ENCODE results near the gene PPFIA1. TPM values are rescaled to one million over a fixed set of nuclear protein-coding genes. Genes with fewer than 3 reads are reported as not detected.

The PPFIA1 gene
- total RNA-seq, 2 donors from 2014 or later = 46.9 to 47.5 TPM

DNA sequence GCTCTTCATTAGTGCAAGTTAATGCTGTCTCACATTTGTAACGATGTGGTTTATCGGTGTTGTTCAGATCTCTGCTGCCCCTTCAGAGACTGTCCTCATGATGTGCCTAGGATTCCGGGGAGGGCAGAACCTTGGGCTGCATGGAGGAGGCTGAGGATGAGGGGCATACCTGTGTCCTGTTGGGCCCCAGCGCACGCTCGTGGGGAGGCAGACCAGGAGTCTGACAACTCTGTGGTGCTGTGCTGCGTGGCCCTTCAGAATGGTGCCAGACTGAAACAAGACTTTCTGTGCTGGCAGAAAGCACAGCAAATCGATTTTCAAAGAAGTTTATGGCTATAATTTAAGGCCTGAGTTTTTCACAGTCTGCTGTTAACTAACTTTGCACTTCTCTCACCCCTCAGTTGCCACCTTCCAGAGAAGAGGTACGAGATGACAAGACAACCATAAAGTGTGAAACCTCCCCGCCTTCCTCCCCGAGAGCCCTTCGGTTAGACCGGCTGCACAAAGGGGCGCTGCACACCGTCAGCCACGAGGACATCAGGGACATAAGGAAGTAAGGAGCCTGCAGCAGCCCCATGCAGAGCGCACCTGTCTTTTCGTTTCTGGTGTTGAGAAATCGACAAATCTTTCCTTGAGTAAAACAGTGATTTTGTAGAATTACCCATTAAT lies 83.5 kb downstream of the PPFIA1 start:
- Histone ChIP-seq H3K9ac (ENCODE audit: low read depth in 2 of 2, low read length in 2 of 2) (no peak overlapping the region), H3K27me3 (no peaks in the 10 kb centered on the region), H3K9me3 (no peaks in the 10 kb centered on the region), H3K27ac (no peak overlapping the region), H3K4me3 (no peak overlapping the region), H3K4me1 (no peaks in the 10 kb centered on the region), H3K36me3 (peaks cover 17% of the 10 kb centered on the region)
- TF ChIP-seq CTCF (IDR thresholded peaks at IDR 0.05) = no peak
- DNase-seq = no peak
- intact Hi-C loops (cut with DNase I) = no loop called here

DNA sequence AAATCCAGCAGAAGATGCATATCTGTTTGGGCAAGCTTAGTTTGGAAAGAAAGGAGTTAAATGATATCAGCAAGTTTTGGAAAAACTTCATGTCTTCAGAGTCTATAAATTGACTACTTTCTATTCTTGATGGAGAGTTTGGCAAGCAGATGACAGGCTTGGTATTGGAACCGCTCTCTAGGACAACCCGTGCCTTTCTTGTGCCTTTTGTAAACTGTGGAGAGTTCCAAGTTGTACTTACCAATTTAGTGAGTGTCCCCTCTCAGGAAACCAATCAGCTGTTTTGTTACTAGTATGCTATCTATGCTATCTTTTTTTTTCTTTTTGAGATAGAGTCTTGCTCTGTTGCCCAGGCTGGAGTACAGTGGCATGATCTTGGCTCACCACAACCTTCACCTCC lies 84.1 kb downstream of the PPFIA1 start:
- intact Hi-C loops (cut with DNase I) = no loop called here
- TF ChIP-seq CTCF (IDR thresholded peaks at IDR 0.05) = no peak
- Histone ChIP-seq H3K4me1 (no peaks in the 10 kb centered on the region), H3K9ac (ENCODE audit: low read depth in 2 of 2, low read length in 2 of 2) (no peak overlapping the region), H3K36me3 (peaks cover 17% of the 10 kb centered on the region), H3K4me3 (no peak overlapping the region), H3K27ac (no peak overlapping the region), H3K27me3 (no peaks in the 10 kb centered on the region), H3K9me3 (no peaks in the 10 kb centered on the region)
- no peak for DNase-seq

DNA sequence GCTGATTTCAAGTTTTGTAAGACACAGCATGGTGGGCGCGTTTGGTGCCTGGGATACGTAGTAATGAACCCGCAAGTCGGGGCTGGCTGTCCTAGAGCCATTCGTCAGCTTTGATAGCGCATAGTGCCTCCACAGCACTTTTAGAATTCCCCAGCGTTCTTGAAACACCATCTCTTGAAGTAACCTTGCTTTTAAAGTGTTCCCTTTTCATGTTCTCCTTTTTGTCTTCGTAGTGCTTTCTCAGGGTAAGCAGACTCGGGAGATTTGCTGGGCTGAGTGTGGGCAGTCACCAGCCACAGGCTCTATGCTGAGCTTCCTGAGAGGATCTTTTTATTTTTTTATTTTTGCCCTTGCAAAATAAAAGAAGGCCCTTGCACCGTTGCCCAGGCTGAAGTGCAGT lies 88.3 kb downstream of the PPFIA1 start:
- no peak for TF ChIP-seq CTCF (IDR thresholded peaks at IDR 0.05)
- Histone ChIP-seq H3K27ac (no peak overlapping the region), H3K9ac (ENCODE audit: low read depth in 2 of 2, low read length in 2 of 2) (no peak overlapping the region), H3K4me3 (no peak overlapping the region), H3K4me1 (no peaks in the 10 kb centered on the region), H3K9me3 (no peaks in the 10 kb centered on the region), H3K27me3 (no peaks in the 10 kb centered on the region), H3K36me3 (peaks cover 31% of the 10 kb centered on the region)
- no peak for DNase-seq
- intact Hi-C loops (cut with DNase I) = no loop called here

- intact Hi-C loops (cut with DNase I) = no loop called here
- no peak overlapping the region for H3K9ac ChIP-seq (ENCODE audit: low read depth in 2 of 2, low read length in 2 of 2)
- peaks cover 31% of the 10 kb centered on the region for H3K36me3 ChIP-seq
These were observed 89.1 kb downstream of the PPFIA1 start for GRCh38 chr11:70359451-70360205.

GRCh38 chr11:70360211-70360610 lies 89.7 kb downstream of the PPFIA1 start:
- TF ChIP-seq CTCF (IDR thresholded peaks at IDR 0.05) = no peak
- intact Hi-C loops (cut with DNase I) = no loop called here
- Histone ChIP-seq H3K36me3 (peaks cover 31% of the 10 kb centered on the region), H3K4me3 (no peak overlapping the region), H3K9ac (ENCODE audit: low read depth in 2 of 2, low read length in 2 of 2) (no peak overlapping the region), H3K9me3 (no peaks in the 10 kb centered on the region), H3K27ac (no peak overlapping the region), H3K27me3 (no peaks in the 10 kb centered on the region), H3K4me1 (no peaks in the 10 kb centered on the region)
- DNase-seq = no peak

More at GRCh38 chr11:70359451-70360205, 89.1 kb downstream of the PPFIA1 start:
- Histone ChIP-seq H3K27ac (no peak overlapping the region), H3K9me3 (no peaks in the 10 kb centered on the region), H3K4me1 (no peaks in the 10 kb centered on the region), H3K27me3 (no peaks in the 10 kb centered on the region), H3K4me3 (no peak overlapping the region)
- no peak for TF ChIP-seq CTCF (IDR thresholded peaks at IDR 0.05)
- no peak for DNase-seq
